Brain pericyte (primary cell): Measurements from ENCODE around the gene TNFRSF19.

ENCODE experiments used
- DNase-seq: peaks from one replicate; pipeline ENCODE4 v3.0.0-alpha.2; 2012; ENCODE audit warnings: low read depth, low spot score

The TNFRSF19 gene

DNA sequence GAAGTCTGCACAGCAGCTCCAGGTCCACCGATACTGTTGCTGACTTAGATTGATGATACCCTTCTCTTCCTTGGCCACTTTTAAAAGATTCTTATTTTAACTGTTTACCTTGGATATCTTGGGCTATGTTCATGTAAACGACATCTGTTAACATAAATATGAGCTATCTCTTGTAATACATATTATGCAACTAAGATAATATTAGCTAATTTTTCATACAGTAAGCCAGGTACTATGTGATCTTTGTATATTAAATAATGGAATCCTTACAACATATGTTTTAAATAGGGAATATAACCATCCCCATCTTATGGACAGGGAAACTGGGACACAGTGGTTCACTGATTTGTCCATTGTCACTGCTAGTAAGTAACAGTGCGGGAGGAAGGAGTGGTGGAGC is 37.9 kb downstream of the TNFRSF19 start:
- DNase-seq = no peak

DNA sequence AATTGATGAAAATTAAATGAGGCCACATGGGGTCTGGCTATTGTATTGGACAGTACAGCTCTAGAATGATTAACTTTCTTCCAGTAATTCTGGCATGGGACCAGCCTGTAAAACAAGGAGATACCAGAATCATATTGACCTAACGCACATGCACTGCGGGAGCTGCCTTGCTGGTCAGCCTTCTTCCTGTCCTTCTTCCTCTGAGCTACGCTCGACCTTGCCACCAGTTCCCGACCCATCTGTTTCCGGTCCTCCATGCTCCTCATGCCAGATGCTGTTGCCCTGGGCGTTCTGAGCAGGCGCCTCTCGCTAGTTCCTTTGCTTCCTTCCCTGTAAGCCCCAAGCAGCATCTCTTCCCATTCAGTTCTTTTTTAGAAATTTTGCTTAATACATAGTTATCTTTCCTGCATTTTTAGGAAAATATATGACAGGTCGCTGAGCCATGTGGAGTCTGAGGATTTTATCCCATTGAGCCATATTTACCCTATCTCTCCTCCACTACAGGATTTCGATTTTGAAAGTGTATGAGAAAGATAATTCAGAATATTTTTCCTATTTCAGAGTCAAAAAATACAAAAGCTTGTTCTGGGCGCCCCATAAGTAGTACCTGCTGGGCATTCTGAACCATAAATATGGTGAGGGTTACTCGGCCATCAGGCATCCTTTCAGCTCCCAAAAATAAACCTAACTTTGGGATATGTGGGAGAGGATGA is 38.6 kb downstream of the TNFRSF19 start:
- no peak for DNase-seq

DNA sequence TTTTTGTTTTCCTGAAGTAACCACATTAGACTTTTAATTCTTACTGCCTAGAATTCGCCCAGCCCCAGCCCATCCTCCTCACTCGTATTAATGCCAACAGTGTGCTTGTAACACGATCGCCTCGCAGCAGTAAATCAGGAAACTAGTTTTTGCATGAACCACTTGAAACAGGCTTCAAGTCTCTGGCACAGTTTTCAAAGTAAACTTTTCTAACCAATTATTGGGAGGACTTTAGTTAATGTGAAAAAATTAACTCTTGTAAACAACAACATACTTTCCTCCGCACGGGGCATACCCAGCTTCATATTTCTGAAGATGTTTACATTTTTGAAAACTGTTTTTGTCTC is 39.2 kb downstream of the TNFRSF19 start:
- DNase-seq = no peak

DNA sequence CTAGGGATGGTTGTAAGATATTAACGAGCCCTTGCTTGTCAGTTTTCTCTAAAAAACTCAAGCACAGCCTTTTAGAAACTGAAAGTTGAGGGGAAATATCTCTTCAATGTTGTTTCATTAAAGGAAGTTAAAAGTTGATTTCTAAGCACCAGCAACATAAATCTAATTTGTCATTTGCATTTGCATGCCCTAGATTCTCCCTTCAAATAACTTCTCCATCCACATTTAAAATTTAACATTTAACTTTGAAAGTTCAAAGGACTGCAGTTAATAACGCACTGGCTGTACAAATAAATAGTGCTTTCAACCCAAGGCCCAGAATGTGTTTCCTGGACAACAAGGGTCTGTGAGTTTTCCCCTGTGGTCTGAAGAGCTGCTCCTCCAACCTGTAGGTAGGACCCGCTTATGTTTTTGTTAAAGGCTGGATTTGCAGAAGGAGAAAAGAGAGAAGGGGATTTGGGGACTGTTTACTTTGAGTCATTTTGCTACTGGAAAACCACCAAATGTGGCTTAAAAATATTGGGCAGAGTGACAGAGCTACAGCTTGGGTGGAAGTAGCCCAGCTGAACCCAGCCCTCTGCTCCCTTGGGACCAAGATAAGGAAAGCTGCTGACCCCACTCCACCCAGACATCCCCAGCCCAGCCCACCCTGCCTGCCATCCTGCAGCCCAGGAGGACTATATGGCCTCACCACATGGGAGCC is 39.8 kb downstream of the TNFRSF19 start:
- DNase-seq = no peak

DNA sequence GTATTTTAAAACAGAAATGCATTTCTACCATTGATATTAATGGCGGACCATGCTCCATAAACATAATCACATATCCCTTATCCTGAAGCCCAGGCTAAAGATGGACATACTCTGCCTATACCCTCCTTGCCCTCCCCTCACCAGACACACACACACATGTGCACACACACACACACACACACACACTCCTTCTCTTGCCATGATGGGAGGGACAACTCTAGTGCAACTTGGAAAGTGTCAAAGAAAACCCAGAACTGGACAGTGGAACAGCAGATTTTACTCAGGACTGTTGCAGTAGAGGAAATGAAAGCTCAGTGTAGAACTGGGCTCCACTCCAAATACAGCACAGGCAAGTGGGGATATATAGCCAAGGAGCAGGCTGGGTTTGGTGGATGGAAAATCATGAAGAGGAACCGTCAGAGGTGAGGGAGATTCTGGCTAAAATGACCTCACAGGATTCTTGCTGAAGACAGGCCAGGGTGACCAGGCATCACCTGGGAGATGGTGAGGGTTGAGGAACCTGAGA is 40.8 kb downstream of the TNFRSF19 start:
- DNase-seq = no peak

DNA sequence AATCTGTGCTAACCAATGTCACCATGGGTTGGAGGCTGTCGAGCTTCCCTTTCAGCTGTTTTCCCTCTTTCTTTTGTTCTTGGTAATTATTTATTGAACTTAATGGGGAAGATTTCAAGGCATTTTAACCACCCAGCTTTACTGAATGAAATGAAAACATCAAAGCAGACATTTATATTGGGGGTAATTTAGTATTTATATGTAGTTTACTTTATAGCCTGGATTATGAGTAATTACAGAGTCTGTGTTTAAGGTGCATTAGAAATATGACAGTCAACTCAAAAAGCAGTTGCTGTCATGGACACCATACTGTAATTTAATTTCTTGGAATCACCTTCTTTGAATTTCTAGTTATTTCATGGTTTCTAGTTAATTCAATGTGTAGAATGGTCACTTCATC is 42.0 kb downstream of the TNFRSF19 start:
- no peak for DNase-seq

DNA sequence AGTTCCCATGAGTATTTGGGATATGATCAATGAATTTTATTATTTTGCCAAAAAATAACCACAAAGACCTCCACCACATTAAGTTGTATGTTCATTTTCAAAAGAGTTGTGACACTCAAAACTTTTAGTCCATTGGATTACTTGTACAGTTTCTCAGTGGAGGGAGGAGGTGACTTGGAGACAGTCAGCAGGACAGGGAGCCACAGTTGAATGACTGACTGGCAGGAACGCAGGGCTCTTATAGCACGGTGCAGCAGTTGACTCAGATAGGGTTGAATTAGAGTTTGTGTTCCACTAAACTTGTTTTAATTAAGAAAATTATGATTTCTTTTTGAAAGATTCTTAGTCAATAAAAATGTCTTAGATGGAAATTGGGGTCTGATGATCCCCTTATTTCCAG is 42.5 kb downstream of the TNFRSF19 start:
- DNase-seq = no peak

DNA sequence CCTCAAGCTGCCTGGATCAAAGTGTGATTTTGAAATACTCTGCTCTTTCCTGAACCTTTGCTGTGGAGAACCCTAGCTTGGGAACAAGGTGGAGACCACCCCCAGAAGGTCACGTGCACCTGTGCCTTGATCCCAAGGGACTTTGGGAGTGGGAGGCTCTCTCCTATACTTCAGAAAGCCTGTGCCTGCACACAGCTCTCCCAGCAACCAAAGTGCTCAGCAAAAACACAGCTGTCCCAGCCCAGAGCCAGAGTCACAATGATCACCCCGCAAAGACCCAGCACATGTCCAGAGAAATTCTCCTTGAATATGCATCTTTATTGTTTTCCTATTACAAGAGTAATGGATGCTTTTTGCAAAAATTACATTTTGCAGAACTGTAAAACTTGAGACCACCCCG is 43.4 kb downstream of the TNFRSF19 start:
- DNase-seq = no peak

DNA sequence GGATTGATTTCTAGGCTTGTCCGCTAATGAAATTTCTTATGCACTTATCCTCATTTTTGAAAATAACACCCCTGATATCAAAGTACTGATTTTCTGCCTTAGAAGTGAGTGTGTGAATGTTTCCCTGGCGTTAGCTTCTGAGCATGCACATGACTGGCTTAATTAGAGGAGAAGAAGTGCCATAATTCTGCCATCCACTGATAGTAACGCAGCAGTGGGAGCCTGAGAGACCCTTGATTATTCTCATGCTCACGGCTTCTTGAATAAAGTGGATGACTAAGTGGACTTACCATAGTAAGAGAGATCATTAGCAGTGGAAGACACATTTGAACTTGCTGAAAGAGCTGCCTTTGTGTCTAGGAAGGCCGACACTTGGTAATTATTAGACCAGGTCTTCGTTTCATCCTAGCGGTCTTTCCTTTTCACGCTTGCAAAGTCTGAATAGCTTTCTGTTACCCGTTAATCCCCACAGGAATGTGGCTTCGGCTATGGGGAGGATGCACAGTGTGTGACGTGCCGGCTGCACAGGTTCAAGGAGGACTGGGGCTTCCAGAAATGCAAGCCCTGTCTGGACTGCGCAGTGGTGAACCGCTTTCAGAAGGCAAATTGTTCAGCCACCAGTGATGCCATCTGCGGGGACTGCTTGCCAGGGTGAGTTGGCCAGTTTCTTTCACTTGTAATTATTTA is 45.3 kb downstream of the TNFRSF19 start:
- no peak for DNase-seq

DNA sequence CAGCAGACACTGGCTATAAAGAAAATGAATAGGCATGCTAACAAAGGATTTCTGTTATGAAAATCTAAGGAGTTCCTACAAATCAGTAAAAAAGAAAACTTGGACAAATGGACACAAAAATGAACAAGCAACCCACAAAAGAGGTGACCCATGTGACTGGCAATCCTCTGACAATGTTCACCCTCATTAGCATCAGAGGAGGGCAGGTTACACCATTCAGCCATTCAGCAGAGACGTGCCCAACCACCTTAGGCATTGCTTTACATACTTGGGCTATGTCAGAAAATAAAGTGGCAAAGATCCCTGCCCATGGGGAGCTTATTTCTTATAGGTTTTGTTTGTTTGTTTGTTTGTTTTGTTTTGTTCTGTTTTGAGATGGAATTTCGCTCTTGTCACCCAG is 46.0 kb downstream of the TNFRSF19 start:
- no peak for DNase-seq

DNA sequence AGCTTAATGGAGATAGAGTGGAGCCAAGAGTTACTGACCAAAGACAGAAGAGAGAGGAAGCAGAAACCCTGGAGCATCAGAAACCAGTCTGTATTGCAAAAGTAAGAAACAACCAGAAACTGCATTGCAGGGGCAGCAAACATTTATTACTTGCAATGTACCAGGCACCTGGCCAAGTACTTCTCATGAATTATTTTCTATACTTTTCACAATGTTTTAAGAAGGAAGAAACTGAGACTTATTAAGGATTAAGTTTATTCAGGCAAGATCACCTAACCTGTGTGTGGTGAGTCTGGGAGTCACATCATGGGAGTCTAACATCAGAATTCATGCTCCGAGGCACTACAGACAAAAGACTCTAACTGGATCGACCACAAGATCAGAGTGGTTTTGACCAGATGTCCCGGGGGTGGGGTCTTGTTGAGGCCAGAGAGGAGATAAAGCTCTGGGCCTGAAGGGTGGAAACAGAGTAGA is 47.4 kb downstream of the TNFRSF19 start:
- DNase-seq = no peak

DNA sequence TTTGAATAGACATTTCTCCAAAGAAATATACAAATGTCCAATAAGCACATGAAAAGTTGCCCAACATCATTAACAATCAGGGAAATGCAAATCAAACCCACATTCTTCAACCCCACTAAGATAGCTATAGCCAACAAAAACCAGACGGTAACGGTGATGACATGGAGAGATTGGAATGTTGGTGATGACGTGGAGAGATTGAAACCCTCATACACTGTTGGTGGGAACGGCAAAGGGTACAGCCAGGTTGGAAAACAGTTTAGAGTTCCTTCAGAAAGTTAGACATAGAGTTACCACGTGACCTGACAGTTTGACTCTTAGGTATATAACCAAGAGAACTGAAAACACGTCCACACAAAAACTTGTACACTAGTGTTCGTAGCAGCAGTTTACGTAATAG is 48.1 kb downstream of the TNFRSF19 start:
- DNase-seq = peak; percentile 71

DNA sequence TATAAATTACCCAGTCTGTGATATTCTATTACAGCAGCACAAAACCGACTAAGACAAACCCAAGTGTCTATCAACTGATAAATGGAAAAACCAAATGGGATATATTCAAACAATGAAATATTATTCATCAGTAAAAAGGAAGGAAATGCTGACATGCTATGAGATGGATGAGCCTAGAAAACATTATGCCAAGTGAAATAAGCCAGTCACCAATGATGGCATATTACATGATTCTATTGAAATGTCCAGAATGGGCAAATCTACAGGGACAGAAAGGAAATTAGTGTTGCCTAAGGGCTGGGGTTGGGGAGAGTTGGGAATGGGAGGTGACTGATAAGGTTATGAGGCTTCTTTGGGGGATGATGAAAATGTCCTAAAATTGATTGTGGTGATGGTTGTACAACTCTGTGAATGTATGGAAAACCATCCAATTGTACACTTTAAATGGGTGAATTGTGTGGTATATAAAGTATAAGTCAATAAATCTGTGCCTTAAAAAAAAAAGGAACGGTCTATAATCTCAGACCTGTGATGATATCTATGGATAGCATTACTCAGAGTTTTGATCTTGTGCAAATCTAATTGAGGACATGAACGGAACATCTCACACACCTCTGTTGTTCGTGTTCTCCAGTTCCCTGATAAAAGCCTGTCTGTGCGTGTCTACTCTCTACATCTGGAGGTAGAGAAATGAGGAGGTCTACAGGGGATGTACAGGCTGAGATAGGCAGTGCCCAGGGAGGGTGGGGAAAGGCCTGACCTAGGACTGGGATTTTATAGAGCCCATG is 49.0 kb downstream of the TNFRSF19 start:
- no peak for DNase-seq

DNA sequence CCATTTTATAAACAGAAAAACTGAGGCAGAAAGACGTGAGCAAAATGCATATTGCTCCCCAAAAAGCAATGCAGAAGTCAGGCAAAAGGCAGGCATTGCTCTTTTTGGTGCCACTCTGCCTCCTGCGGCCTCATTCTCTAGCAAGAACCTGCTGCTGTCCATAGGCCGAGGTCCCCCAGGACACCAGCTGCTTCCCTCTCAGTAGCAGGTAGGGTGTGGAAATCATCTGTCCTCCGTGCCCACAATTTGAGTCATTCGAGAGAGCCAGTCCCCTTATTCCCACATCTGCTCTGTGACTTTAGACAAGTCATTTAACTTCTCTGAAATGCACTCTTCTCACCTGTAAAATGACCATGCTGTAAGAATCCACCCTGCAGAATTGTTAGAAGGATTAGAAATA is 50.0 kb downstream of the TNFRSF19 start:
- DNase-seq = no peak

DNA sequence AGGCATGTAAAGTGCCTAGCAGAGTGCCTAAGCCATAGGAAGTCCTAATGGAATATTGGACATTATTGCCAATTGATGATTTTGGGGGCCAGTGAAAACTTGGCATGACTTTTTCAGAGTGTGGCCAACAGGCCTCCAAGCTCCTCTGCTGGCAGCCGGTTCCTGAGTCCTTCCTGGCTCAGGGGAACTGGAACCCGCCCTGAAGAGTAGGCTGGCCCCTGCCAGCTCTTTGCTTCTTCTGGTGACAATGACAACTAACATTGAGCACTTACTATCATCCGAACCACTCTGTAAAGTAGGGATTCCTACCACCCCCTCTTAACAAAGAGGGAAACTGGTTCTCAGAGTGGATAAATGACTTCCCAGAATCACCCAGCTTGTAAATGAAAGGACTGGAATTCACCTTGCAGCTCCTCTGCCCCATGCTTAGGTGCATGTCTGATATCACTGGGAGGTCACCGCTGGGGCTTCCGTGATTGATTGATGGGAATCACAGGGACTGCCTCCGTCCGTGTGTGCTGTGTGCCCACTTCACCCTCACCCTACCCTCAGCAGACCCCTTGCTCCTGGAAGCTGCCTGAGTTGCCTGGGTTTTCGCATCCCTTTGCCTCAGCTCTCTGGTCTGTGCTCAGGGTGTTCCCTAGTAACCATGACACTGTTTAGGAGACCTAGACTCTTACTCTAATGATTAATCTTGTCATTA is 50.6 kb downstream of the TNFRSF19 start:
- no peak for DNase-seq

DNA sequence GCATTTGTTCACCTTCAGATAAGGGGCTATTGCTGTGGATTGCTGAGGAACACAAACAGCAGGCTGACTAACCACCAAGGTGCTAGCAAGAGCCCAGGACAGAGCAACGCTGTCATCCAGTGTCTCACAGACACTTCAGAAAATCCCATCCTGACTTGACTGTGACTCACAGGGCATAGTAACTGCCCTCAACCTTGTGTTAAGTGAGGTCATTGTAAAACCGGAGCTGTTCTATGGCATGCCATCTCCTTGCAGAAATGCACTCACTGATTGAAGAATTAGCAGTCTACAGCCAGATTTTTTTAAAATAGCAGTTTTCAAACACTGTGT is 51.1 kb downstream of the TNFRSF19 start:
- no peak for DNase-seq

DNA sequence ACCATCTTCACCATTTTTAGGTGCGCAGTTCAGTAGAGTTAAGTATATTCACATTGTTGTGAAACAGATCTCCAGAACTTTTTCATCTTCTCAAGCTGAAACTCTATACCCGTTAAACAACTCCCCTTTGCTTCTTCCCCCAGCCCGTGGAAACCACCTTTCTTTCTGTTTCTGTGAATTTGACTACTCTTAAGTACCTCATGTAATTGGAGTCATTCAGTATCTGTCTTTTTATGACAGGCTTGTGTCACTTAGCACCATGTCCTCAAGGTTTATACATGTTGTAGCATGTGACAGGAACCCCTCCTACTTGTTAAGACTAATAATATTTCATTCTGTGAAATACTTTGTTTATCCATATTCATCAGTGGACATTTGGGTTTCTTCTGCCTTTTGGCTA is 52.8 kb downstream of the TNFRSF19 start:
- no peak for DNase-seq

DNA sequence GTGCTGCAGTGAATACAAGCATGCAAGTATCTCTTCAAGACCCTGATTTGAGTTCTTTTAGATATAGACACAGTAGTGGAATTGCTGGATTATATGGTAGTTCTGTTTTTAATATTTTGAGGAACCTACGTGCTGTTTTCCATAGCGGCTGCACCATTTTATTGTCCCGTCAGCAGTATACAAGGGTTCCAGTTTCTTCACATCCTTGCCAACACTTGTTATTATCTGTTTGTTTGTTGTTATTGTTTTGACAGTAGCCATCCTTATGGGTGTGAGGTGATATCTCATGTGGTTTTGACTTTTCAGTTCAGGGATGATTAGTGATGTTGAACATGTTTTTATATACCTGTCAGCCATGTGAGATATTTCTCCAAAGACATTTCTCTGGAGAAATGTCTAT is 53.2 kb downstream of the TNFRSF19 start:
- DNase-seq = no peak

DNA sequence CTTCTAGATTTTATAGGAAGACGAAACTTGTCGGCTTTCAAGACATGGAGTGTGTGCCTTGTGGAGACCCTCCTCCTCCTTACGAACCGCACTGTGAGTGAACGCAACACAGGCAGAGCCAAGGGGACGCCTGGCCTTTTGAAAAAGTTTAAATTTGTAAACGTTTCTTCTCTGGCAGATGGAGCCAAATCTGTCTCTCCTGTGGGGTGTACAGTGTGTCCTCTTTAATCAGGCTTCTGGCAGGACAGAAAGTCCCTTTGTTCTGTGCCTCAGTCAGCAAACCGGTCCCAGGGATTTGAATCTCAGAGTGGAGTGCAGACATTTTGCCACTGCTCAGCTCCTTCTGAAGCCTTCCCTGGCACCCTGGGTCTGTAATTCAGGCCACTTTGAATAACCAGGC is 56.5 kb downstream of the TNFRSF19 start:
- DNase-seq = no peak

DNA sequence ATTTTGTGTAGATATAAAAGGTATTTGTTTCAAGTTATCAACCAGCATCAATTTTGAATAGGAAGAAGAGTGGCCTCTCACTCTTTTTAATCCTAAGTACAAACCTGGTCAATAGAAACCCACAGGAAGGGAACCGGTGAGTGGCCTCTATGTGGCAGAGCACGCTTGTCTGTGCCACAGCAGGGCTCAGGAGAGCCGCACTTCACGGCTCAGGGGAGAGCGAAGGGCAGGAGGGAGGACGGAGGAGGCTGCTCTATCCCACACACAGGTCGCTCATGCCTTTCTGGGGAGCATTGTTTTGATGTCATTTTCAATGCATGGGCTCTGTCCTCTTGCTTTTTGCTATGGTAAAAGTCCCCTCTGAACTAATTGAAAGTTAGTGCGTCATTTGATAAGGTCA is 57.2 kb downstream of the TNFRSF19 start:
- DNase-seq = no peak

DNA sequence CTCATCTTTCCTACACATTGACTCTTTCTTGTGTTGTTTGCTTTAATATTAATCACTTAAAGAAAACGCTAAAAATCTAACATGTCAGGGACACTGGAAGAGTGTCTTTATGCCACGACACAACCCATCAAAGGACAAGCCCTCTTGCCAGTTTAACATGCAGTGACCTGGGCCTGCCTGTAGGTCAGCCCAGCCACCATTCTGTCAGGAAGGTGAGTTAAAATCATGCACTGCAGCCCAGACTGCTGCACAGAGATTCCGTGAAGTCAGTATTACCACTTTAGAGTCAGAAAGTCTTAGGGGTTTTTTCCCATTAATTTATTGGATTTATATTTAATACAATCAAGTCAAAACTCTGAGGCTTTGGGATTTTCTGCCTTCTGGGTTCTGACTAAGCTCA is 58.0 kb downstream of the TNFRSF19 start:
- DNase-seq = no peak
